Keratinocyte (primary cell): Measurements from ENCODE around the gene HP.

ENCODE experiments used
- CTCF ChIP-seq, 3 experiments: IDR thresholded peaks in 1 of 3; conservative IDR thresholded peaks in 1 of 3; optimal IDR thresholded peaks in 1 of 3; 2 replicates in 2 of 3; 3 replicates in 1 of 3; pipeline versions ENCODE3 to v1.5.1; 2011; ENCODE audit warnings: low read length in 3 of 3, mild to moderate bottlenecking in 3 of 3, moderate library complexity in 2 of 3, control low read depth in 1 of 3, inconsistent platforms in 1 of 3; ENCODE audit not compliant: insufficient read depth in 2 of 3; ENCODE audit errors: extremely low read depth in 1 of 3
- EZH2 ChIP-seq: IDR thresholded peaks from one replicate; pipeline ENCODE4 v1.6.1; 2012; ENCODE audit warnings: inconsistent platforms, mild to moderate bottlenecking, low read length, moderate library complexity

- TF ChIP-seq CTCF (optimal IDR thresholded peaks at IDR 0.05 in 1 of 3, IDR thresholded peaks at IDR 0.05 in 1 of 3, conservative IDR thresholded peaks at IDR 0.05 in 1 of 3; ENCODE audit: extremely low read depth in 1 of 3, insufficient read depth in 2 of 3, low read length in 3 of 3) (no peak), EZH2 (no peak)
These were observed 44.6 kb downstream of the HP start for GRCh38 chr16:72098936-72099335.
